ENCODE measurements around the gene SLC6A6. TPM values are rescaled to one million over a fixed set of nuclear protein-coding genes. Genes with fewer than 3 reads are reported as not detected.

SLC6A6 gene
- total RNA-seq, 1 donor from 2014 or later, result 24.2 TPM

DNA sequence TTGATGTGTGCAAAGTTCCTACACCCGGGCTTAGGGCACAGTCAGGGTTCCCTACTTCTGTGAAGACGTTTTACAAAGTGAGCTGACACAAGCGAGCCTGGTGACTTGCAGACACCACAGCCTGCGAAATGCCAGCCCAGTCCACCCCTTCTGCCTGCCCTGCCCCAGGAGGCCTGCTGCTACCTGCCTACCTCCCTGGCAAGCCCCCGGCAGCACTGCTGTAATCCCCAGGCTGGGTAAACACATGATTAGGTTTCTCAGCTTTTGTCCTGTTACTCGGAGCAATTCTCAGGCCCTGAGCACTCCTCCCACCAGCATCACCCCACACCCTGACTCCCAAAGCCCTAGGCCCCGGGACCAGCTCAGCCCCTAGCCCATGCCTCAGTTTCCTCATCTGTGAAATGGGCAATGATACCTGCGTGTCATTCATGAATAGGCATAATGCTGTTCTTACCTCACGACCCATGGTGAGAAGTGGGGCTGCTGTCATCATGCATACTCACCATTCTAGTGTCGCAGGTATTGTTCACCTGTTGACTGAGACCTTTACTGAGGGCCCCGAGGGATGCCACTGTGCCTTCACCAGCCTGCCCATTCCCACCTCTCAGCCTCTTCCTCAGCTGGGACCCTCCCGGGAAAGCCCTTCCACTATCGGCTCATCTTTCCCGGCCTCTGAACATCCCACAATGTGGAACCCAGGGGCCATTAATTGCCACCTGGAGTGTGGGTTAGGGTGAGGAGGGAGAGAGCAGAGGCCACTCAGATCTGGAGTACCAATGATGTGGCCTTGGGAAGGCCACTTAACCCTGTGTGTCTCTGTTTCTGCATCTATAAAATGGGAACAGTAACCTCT is 31.5 kb upstream of the SLC6A6 start:
- DNase-seq (ENCODE audit: low read depth) (no peak), FAIRE-seq (no peak)
- TF ChIP-seq, protein P1, sequence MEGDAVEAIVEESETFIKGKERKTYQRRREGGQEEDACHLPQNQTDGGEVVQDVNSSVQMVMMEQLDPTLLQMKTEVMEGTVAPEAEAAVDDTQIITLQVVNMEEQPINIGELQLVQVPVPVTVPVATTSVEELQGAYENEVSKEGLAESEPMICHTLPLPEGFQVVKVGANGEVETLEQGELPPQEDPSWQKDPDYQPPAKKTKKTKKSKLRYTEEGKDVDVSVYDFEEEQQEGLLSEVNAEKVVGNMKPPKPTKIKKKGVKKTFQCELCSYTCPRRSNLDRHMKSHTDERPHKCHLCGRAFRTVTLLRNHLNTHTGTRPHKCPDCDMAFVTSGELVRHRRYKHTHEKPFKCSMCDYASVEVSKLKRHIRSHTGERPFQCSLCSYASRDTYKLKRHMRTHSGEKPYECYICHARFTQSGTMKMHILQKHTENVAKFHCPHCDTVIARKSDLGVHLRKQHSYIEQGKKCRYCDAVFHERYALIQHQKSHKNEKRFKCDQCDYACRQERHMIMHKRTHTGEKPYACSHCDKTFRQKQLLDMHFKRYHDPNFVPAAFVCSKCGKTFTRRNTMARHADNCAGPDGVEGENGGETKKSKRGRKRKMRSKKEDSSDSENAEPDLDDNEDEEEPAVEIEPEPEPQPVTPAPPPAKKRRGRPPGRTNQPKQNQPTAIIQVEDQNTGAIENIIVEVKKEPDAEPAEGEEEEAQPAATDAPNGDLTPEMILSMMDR (IDR thresholded peaks at IDR 0.05; ENCODE audit: insufficient read depth, low read depth, low read length), result no peak
- no peak for TF ChIP-seq EZH2 (IDR thresholded peaks at IDR 0.05; ENCODE audit: insufficient read depth, low read length)
- Histone ChIP-seq H4K20me1 (ENCODE audit: insufficient read depth, low read length) (no peaks in the 10 kb centered on the region), H3K4me3 (ENCODE audit: insufficient read depth, low read depth, low read length) (no peak overlapping the region), H3K79me2 (ENCODE audit: insufficient read depth, low read length) (no peaks in the 10 kb centered on the region), H3K9ac (ENCODE audit: low read length) (no peak overlapping the region), H3K4me2 (ENCODE audit: low read length) (no peak overlapping the region), H2AFZ (ENCODE audit: low read depth, low read length) (no peak overlapping the region), H3K36me3 (ENCODE audit: insufficient read depth, low read length) (no peaks in the 10 kb centered on the region), H3K9me3 (ENCODE audit: insufficient read depth, low read depth, low read length) (no peaks in the 10 kb centered on the region), H3K27ac (ENCODE audit: low read depth, low read length) (no peak overlapping the region), H3K4me1 (ENCODE audit: insufficient read depth, low read length) (peaks cover 15% of the 10 kb centered on the region), H3K27me3 (ENCODE audit: insufficient read depth, low read length) (peaks cover 10% of the 10 kb centered on the region)
- Mint-ChIP-seq H3K27me3 (ENCODE audit: low read depth, unreplicated experiment) (peaks cover 47% of the 10 kb centered on the region), H3K4me3 (ENCODE audit: unreplicated experiment) (no peak overlapping the region), H3K27ac (ENCODE audit: unreplicated experiment) (no peak overlapping the region), H3K9me3 (ENCODE audit: unreplicated experiment) (no peaks in the 10 kb centered on the region), H3K36me3 (ENCODE audit: low read depth, unreplicated experiment) (no peaks in the 10 kb centered on the region), H3K4me1 (ENCODE audit: low read depth, unreplicated experiment) (peaks cover 8% of the 10 kb centered on the region)

DNA sequence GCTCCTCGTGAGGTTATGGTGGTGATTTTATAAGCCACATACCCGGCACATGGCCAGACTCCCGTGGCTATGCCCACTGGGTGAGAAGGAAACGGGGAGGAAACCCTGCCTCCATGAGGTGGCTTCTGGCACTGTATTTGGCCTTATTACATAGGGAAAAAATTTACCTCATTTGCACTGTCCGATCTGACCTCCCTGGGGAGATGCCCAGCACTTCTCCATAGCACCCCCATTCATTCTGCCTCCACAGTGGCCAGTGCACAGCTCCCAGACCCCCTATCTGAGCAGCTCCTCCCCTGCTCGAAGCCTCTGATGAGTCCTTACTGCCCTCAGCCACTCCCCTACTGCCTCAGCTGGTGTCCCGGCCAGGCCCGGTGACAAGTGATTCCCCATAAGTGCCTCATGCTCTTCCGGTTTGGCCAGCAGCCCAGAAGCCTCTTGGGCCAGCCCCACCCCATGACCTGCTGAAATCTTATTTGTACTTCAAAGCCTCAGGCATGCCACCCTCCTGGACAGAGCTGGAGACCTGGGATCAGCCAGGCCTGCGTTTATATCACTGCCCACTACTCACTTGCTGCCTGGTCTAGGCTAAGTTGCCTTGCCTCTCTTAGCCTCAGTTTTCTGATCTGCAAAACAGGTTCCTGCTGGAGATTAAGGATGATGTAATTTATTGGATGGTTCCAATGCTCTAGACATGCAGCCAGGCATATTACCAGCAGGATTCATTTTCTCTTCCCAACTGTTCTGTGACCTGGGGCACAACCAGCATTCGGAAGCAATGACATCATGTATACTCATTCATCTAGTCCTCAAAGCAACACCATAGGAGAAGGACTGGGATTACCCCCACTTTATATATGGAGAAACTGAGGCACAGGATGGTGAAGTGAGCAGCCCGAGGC is 30.6 kb upstream of the SLC6A6 start:
- H3K36me3 ChIP-seq (ENCODE audit: insufficient read depth, low read length), result no peaks in the 10 kb centered on the region
- no peak overlapping the region for H2AFZ ChIP-seq (ENCODE audit: low read depth, low read length)
- Mint-ChIP-seq H3K9me3 (ENCODE audit: unreplicated experiment) (no peaks in the 10 kb centered on the region), H3K36me3 (ENCODE audit: low read depth, unreplicated experiment) (no peaks in the 10 kb centered on the region), H3K27ac (ENCODE audit: unreplicated experiment) (no peak overlapping the region), H3K27me3 (ENCODE audit: low read depth, unreplicated experiment) (peaks cover 38% of the 10 kb centered on the region), H3K4me3 (ENCODE audit: unreplicated experiment) (no peak overlapping the region), H3K4me1 (ENCODE audit: low read depth, unreplicated experiment) (peaks cover 8% of the 10 kb centered on the region)
- no peak overlapping the region for H3K9ac ChIP-seq (ENCODE audit: low read length)
- H3K27me3 ChIP-seq (ENCODE audit: insufficient read depth, low read length), result peaks cover 2% of the 10 kb centered on the region
- peak; percentile 46 for DNase-seq (ENCODE audit: low read depth)
- peaks cover 15% of the 10 kb centered on the region for H3K4me1 ChIP-seq (ENCODE audit: insufficient read depth, low read length)
- H4K20me1 ChIP-seq (ENCODE audit: insufficient read depth, low read length), result no peaks in the 10 kb centered on the region
- no peaks in the 10 kb centered on the region for H3K79me2 ChIP-seq (ENCODE audit: insufficient read depth, low read length)
- H3K9me3 ChIP-seq (ENCODE audit: insufficient read depth, low read depth, low read length), result no peaks in the 10 kb centered on the region
- no peak overlapping the region for H3K27ac ChIP-seq (ENCODE audit: low read depth, low read length)
- no peak for FAIRE-seq
- no peak for TF ChIP-seq EZH2 (IDR thresholded peaks at IDR 0.05; ENCODE audit: insufficient read depth, low read length)
- TF ChIP-seq, protein P1 (IDR thresholded peaks at IDR 0.05; ENCODE audit: insufficient read depth, low read depth, low read length), result no peak
- peak overlapping the region; percentile 1 for H3K4me2 ChIP-seq (ENCODE audit: low read length)
- no peak overlapping the region for H3K4me3 ChIP-seq (ENCODE audit: insufficient read depth, low read depth, low read length)

Measured in astrocyte (in vitro differentiated cells and primary cell).